ENCODE data around the gene KRTAP3-3. TPM values are rescaled to one million over a fixed set of nuclear protein-coding genes. Genes with fewer than 3 reads are reported as not detected.
"Not testable (repeated sequence)": the region's sequence is repeated elsewhere in the genome, so short reads cannot be mapped to it uniquely, and the experiment has no call there.

Gene KRTAP3-3
- total and polyA plus RNA-seq, 12 donors, result not detected

GRCh38 chr17:41003926-41004325, 10.0 kb upstream of the KRTAP3-3 start:
- Histone ChIP-seq H3K27ac (no peak overlapping the region), H3K9me3 (replicated peaks in 1 of 3) (no peaks in the 10 kb centered on the region), H3K36me3 (replicated peaks in 1 of 2) (no peaks in the 10 kb centered on the region), H3K4me1 (replicated peaks in 1 of 2) (no peaks in the 10 kb centered on the region), H3K27me3 (no peaks in the 10 kb centered on the region), H3K4me3 (no peak overlapping the region)
- whole genome bisulfite sequencing, 4 donors, result 35 to 47% (median 38%) methylated on average over 4 of the region's 4 CpGs
- TF ChIP-seq POLR2A (IDR thresholded peaks at IDR 0.05), result no peak
- TF ChIP-seq, protein P1, sequence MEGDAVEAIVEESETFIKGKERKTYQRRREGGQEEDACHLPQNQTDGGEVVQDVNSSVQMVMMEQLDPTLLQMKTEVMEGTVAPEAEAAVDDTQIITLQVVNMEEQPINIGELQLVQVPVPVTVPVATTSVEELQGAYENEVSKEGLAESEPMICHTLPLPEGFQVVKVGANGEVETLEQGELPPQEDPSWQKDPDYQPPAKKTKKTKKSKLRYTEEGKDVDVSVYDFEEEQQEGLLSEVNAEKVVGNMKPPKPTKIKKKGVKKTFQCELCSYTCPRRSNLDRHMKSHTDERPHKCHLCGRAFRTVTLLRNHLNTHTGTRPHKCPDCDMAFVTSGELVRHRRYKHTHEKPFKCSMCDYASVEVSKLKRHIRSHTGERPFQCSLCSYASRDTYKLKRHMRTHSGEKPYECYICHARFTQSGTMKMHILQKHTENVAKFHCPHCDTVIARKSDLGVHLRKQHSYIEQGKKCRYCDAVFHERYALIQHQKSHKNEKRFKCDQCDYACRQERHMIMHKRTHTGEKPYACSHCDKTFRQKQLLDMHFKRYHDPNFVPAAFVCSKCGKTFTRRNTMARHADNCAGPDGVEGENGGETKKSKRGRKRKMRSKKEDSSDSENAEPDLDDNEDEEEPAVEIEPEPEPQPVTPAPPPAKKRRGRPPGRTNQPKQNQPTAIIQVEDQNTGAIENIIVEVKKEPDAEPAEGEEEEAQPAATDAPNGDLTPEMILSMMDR (IDR thresholded peaks at IDR 0.05), result no peak
- no peak for DNase-seq
- intact Hi-C loops (cut with DNase I), result no loop called here

GRCh38 chr17:41002814-41003213, 8.8 kb upstream of the KRTAP3-3 start:
- intact Hi-C loops (cut with DNase I), result no loop called here
- Histone ChIP-seq H3K27me3 (no peaks in the 10 kb centered on the region), H3K36me3 (replicated peaks in 1 of 2) (no peaks in the 10 kb centered on the region), H3K9me3 (replicated peaks in 1 of 3) (no peaks in the 10 kb centered on the region), H3K27ac (no peak overlapping the region), H3K4me3 (no peak overlapping the region), H3K4me1 (replicated peaks in 1 of 2) (no peaks in the 10 kb centered on the region)
- DNase-seq, result no peak
- WGBS, 4 donors, result 54 to 62% (median 58%) methylated on average over 5 of the region's 5 CpGs
- TF ChIP-seq, protein P1 (IDR thresholded peaks at IDR 0.05), result no peak
- no peak for TF ChIP-seq POLR2A (IDR thresholded peaks at IDR 0.05)

- 77 to 83% (median 82%) methylated on average over 4 of the region's 4 CpGs for WGBS, 4 donors
- no peaks in the 10 kb centered on the region for H3K4me1 ChIP-seq (replicated peaks in 1 of 2)
- no peak for DNase-seq
- intact Hi-C loops (cut with DNase I), result no loop called here
- H3K27me3 ChIP-seq, result peaks cover 5% of the 10 kb centered on the region
- no peaks in the 10 kb centered on the region for H3K9me3 ChIP-seq (replicated peaks in 1 of 3)
- H3K36me3 ChIP-seq (replicated peaks in 1 of 2), result no peaks in the 10 kb centered on the region
- TF ChIP-seq POLR2A (IDR thresholded peaks at IDR 0.05), result no peak
- TF ChIP-seq, protein P1 (IDR thresholded peaks at IDR 0.05), result no peak
- no peak overlapping the region for H3K27ac ChIP-seq
- no peak overlapping the region for H3K4me3 ChIP-seq
Observed at GRCh38 chr17:41001795-41002194, 7.8 kb upstream of the KRTAP3-3 start.

- H3K4me3 ChIP-seq; H3K4me1 ChIP-seq (replicated peaks in 1 of 2); H3K9me3 ChIP-seq (replicated peaks in 1 of 3); H3K27ac ChIP-seq; H3K27me3 ChIP-seq; intact Hi-C loops (cut with DNase I); DNase-seq; H3K36me3 ChIP-seq (replicated peaks in 1 of 2): not testable (repeated sequence)
- WGBS, 4 donors, result 74 to 87% (median 86%) methylated on average over 5 to 6 of the region's 6 CpGs
Observed at GRCh38 chr17:40999563-40999962, 5.6 kb upstream of the KRTAP3-3 start, which contains the start of gene KRTAP3-2. Gene KRTAP3-2, minus strand, starts transcription at chr17:40999906. Its CDS starts 53 bp downstream, at chr17:40999853.

DNA sequence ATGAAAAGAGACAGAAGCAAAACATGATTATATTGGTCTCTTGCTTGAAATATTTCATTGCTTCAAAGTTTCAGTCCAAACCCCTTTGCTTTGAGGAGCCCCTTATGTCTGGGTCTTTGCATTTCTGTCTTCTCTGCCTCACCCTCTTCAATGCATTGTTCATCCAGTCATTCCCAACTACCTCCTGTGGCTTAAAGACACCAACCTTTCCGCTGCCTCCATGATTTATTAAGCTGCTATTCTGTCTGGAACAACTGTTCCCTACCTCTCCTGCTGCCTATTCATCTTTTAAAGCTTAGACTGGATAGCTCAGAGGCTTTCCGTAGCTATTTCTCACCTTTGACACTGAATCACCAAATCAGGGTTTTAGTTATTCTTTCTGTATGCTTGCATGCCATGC, 3.4 kb upstream of the KRTAP3-3 start:
- Histone ChIP-seq H3K36me3 (replicated peaks in 1 of 2) (no peaks in the 10 kb centered on the region), H3K27me3 (peaks cover 5% of the 10 kb centered on the region), H3K27ac (no peak overlapping the region), H3K9me3 (replicated peaks in 1 of 3) (no peaks in the 10 kb centered on the region), H3K4me1 (replicated peaks in 1 of 2) (no peaks in the 10 kb centered on the region), H3K4me3 (no peak overlapping the region)
- DNase-seq, result no peak
- intact Hi-C loops (cut with DNase I), result no loop called here
- 53 to 73% (median 62%) methylated on average over 2 of the region's 2 CpGs for WGBS, 4 donors
- TF ChIP-seq POLR2A (IDR thresholded peaks at IDR 0.05), result no peak
- TF ChIP-seq, protein P1 (IDR thresholded peaks at IDR 0.05), result no peak

All from adrenal gland (tissue), 12 donors.